Astrocyte (in vitro differentiated cells and primary cell): ENCODE results near the gene PPP2R2B.

Source experiments
- EZH2 ChIP-seq: IDR thresholded peaks from 2 replicates; pipeline ENCODE4 v1.6.1; 2012; ENCODE audit warnings: mild to moderate bottlenecking, low read length, inconsistent platforms; ENCODE audit not compliant: insufficient read depth
- TF ChIP-seq, protein P1 (sequence below): IDR thresholded peaks from 2 replicates; pipeline ENCODE4 v1.5.1; 2011; ENCODE audit warnings: low read depth, mild to moderate bottlenecking, inconsistent platforms, low read length, moderate library complexity; ENCODE audit not compliant: insufficient read depth

GRCh38 chr5:146635443-146635842 lies 243.1 kb downstream of the PPP2R2B start:
- TF ChIP-seq, protein P1, sequence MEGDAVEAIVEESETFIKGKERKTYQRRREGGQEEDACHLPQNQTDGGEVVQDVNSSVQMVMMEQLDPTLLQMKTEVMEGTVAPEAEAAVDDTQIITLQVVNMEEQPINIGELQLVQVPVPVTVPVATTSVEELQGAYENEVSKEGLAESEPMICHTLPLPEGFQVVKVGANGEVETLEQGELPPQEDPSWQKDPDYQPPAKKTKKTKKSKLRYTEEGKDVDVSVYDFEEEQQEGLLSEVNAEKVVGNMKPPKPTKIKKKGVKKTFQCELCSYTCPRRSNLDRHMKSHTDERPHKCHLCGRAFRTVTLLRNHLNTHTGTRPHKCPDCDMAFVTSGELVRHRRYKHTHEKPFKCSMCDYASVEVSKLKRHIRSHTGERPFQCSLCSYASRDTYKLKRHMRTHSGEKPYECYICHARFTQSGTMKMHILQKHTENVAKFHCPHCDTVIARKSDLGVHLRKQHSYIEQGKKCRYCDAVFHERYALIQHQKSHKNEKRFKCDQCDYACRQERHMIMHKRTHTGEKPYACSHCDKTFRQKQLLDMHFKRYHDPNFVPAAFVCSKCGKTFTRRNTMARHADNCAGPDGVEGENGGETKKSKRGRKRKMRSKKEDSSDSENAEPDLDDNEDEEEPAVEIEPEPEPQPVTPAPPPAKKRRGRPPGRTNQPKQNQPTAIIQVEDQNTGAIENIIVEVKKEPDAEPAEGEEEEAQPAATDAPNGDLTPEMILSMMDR = no peak
- TF ChIP-seq EZH2 = no peak
